ENCODE results near the gene LONP1.

DNA sequence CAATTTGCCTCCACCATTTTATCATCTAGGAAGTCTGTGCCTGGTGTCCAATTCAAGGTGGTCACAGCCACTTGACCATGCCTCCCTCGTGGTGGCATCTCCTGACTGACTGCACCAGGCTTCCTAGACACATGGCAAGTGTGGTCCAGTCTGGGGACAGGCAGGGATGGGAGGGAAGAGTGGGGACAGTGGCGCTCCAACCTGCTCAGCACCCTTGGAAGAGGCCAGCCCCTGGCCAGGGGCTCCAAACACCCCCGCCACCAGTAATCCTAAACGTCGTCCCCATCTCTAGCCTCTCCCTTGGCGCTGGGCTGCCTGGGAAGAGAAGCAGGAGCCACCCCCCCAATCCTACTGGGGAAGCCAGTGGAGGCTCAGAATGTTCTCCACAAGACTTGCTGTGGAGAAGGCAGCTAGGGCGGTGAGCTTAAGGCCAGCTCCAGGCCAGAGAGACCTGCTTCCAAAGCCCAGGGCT lies 27.2 kb downstream of the LONP1 start:
- TF ChIP-seq POLR2A (IDR thresholded peaks at IDR 0.05; ENCODE audit: low read length) (no peak), EP300 (IDR thresholded peaks at IDR 0.05) (no peak), NFE2L2 (conservative IDR thresholded peaks at IDR 0.05; ENCODE audit: low read length) (no peak), JUN (IDR thresholded peaks at IDR 0.05) (peak in 1 of 2 experiments; percentile 17; a peak in 1 of 5 replicates), MAFK (IDR thresholded peaks at IDR 0.05; ENCODE audit: partially characterized antibody) (no peak), SREBF2 (IDR thresholded peaks at IDR 0.05) (no peak)
- TF ChIP-seq, protein P1, sequence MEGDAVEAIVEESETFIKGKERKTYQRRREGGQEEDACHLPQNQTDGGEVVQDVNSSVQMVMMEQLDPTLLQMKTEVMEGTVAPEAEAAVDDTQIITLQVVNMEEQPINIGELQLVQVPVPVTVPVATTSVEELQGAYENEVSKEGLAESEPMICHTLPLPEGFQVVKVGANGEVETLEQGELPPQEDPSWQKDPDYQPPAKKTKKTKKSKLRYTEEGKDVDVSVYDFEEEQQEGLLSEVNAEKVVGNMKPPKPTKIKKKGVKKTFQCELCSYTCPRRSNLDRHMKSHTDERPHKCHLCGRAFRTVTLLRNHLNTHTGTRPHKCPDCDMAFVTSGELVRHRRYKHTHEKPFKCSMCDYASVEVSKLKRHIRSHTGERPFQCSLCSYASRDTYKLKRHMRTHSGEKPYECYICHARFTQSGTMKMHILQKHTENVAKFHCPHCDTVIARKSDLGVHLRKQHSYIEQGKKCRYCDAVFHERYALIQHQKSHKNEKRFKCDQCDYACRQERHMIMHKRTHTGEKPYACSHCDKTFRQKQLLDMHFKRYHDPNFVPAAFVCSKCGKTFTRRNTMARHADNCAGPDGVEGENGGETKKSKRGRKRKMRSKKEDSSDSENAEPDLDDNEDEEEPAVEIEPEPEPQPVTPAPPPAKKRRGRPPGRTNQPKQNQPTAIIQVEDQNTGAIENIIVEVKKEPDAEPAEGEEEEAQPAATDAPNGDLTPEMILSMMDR (IDR thresholded peaks at IDR 0.05): no peak
- TF ChIP-seq, protein P2, sequence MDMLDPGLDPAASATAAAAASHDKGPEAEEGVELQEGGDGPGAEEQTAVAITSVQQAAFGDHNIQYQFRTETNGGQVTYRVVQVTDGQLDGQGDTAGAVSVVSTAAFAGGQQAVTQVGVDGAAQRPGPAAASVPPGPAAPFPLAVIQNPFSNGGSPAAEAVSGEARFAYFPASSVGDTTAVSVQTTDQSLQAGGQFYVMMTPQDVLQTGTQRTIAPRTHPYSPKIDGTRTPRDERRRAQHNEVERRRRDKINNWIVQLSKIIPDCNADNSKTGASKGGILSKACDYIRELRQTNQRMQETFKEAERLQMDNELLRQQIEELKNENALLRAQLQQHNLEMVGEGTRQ (IDR thresholded peaks at IDR 0.05): no peak

Measured in A549 (cell line).